DMS153 treated with DMSO at 0.1 percent for 48 hours (cell line): ENCODE measurements around the gene FAM163A.

ENCODE experiments used
- DNase-seq: peaks from one replicate; lab custom pipeline; 2025; ENCODE audit not compliant: unreplicated experiment; lab: John Stamatoyannopoulos, UW

FAM163A gene

GRCh38 chr1:179750630-179751029, 7.5 kb downstream of the FAM163A start:
- DNase-seq: no peak

GRCh38 chr1:179753061-179753460, 10.0 kb downstream of the FAM163A start:
- no peak for DNase-seq

- DNase-seq: no peak
Observed at GRCh38 chr1:179754041-179754624, 11.0 kb downstream of the FAM163A start.

DNA sequence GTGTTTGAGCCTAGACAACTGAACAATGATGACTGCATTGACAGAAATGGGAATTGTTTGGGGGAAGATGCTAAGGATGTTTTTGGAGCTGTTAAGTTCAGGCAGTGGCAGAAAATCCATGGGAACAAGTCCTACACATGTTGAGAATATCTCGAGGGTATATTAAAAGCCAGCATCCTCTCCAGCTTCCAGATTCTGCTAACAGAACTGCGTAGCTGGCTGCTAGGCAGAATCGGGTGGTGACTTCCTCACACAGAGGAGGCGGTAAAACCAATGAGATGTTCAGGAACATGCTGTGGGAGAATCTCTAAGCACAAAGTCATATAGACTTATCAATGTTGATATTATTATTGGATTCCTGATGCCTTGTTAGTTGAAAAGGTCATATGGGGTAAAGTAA, 14.8 kb downstream of the FAM163A start:
- no peak for DNase-seq

- DNase-seq: no peak
Observed at GRCh38 chr1:179760521-179760920, 17.4 kb downstream of the FAM163A start.

DNA sequence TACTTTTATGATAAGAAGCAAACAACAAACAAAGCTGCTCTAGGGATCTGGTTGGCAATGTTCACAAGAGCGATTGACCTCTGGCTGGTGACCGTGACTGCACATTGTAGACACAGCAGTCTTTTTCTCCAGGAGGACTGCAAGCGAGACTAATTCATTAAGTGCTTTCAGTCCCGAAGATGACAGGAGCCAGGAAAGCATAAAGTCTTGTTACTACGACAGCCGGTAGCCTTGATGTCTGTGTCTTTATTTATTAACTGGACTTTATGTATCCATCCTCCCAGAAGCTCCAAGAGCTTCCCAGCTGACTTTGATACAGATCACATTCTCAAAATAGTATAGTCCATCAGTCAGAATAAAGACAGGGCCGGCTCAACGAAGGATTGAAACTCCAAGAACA, 18.2 kb downstream of the FAM163A start:
- no peak for DNase-seq

- DNase-seq: no peak
Observed at GRCh38 chr1:179761846-179762640, 19.0 kb downstream of the FAM163A start.

DNA sequence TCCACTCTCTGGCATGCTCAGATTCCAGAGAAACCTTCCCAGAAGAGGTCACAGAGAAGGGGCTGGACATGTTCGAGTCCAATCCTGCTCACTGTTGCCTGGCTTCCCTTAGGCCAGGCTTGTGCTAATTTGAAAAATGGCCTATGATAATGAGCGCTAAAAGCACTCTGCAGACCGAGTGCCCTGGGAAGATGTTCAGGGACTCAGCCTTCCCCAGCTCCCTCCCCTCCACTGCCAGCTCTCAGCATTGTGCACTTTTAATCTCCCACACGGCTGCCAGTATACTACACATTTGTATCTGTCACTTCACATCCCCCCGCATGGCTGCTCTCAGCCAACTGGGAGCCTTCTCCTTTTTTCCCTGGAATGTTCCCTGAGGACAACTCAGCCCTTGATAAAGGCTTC, 24.1 kb downstream of the FAM163A start:
- DNase-seq: no peak

- no peak for DNase-seq
Observed at GRCh38 chr1:179767996-179768395, 24.9 kb downstream of the FAM163A start.

DNA sequence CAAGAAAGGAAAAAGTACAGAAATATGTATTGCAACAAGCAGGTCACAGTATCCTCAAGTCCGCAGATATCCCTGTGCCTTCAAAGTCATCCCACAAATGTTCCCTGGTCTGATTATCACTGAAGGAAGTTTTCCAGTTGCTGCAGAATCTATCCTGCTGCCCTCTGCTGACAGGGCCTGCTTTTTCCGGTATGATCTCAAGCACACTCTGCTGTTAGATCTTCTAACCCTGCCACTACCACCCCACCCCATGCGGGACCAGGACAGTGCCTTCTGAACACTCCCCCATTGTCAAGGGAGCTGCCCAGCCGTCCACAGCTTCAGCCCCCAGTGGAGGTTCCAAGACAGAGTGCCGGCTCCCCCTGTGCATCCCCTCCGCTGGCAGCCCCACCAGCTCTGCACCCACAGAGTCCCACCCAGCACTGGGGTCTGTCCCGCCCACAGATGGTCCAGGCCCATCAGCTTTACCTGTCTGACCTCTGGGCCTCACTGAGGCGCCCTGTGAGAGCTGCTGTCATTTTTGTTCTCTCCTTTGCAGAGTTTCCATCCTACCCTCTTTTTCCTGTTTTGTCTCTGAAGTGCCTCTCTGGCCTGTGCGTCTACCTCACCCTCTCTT, 27.9 kb downstream of the FAM163A start:
- no peak for DNase-seq

- DNase-seq: no peak
Observed at GRCh38 chr1:179773264-179773663, 30.2 kb downstream of the FAM163A start.

- no peak for DNase-seq
Observed at GRCh38 chr1:179774000-179774399, 30.9 kb downstream of the FAM163A start.

GRCh38 chr1:179774566-179774965, 31.5 kb downstream of the FAM163A start:
- DNase-seq: no peak

DNA sequence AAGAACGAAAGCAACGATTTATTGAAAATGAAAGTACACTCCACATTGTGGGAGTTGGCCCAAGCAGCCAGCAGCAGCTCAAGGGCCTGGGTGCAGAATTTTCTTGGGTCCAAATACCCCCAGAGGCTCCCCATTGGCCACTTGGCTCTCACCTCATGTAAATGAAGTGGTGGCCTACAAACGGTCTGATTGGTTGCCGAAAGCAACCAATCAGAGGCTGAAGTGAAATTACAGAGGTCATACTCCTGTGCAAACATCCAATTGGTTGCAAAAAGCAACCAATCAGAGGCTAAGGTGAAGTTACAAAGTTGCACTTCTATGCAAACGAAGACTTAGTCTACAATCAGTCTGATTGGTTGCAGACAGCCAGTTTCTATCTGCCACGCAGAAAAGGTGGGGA, 31.9 kb downstream of the FAM163A start:
- DNase-seq: no peak

DNA sequence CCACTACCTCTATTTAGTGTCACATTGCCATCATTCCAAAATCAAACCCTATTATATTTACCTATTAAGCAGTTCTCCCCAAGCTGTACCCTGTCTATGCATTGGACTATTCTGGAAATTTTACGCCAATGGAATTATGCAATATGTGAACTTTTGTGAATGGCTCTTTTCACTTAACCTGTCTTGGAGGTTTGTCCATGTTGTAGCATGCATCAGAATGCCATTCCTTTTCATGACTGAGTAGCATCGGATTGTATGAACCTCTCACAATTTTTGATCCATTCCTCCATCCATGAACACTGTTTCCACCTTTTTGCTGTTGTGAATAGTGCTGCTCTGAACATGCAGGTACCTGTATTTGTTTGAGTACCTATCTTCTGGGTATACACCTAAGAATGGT, 33.7 kb downstream of the FAM163A start:
- no peak for DNase-seq

DNA sequence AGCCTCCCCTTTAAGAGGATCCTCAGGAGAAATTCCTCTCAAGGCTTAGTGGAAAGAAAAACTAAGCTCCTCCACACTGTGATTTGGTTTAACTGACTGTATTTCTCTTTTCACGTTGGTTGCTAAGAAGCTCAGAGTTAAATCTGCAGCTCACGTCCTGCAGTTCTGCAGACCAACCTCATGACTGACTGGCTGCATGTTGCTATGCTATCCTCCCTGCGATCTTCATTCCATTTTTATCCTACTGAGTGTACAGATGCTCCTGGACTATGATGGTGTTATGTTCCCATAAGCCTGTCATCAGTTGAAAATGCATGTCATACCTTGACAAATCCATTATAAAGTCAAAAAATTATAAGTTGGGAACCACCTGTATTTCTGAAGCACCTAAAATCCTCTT, 34.6 kb downstream of the FAM163A start:
- no peak for DNase-seq

DNA sequence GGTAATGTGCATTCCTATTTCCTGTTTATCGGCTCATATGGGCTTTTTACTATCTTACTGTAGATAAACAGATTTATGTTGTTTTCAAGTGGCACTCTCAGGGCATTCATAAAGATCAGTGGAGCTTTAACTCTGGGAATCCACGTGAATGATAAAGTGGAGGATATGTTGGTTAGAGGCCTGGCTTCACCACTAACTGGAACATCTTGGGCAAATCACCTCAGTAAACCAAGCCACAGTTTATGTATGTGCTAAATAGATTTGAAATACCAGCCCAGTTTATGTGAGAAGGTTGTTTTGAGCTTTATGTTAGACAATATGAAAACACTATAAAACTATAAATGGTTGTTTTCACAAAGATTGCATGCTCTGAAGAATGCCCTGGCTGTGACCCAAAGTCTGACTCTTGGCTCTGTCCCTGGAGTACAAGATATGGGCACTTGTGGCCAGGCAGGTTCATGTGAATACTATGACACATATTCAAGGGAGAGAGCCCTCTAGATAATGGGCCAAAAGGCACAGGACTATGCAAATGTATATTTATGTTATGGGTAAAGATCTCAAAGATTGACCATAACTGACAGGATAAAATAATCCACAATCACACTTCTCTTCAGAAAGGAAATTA, 36.7 kb downstream of the FAM163A start:
- no peak for DNase-seq

DNA sequence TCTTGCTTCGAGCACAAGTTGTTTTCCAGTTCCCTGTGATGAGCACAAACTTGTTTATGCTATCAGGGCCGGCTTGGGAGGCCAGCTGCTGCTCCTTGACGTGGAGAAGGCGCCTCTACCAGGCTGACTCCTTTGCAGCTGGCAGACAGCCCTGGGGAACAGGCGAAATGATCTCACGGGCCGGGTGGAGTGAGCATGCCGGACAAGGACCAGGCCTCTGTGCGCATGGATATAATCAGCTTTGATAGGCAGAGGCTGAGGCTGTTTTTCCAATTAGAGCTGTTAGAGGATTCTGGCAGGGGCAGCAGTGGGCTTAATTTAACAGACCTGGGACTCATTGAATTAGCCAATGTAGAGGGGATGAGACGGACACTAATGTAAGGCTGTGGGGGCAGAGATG, 38.9 kb downstream of the FAM163A start:
- DNase-seq: no peak

DNA sequence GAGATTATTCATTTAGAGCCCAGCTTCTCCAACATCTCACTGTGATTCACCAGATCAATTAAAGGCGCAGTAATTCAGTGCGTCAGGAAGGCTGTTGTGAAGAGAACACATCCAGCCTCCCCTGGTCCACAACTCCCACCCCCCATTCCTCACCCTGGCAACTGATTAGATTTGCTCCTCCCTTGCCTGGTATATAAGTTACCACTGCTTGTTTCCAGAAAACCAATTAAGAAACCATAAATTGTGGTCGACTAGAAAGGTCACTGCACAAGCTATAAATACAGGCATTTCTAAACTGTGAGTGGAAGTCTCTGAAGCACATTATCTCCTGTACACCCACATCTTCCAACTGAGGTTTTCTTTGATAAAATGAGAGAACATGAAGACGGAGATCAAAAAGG, 41.9 kb downstream of the FAM163A start:
- no peak for DNase-seq

GRCh38 chr1:179785728-179786127, 42.6 kb downstream of the FAM163A start:
- no peak for DNase-seq

GRCh38 chr1:179786815-179787685, 44.0 kb downstream of the FAM163A start:
- no peak for DNase-seq
